Measurements from ENCODE around the gene HIP1R.

The HIP1R gene

DNA sequence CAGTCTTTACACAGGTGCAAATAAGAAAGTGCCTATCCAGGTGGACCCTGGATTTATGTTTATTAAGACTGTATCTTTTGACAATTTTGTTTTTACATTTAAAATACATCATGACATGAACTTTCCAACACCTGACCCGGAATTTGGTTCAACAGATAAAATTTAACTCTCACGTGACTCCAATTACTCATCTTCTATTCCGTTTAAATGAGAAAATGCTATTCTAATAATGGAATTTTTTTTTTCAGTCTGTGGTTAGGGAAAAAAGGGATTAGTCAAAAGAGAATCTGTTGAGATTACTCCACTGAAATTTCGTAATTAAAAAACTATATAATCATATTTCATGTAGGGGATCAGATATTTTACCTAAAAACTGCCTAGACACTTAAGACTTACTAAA is 49.6 kb downstream of the HIP1R start:
- no peak for TF ChIP-seq TCF12 (IDR thresholded peaks at IDR 0.05; ENCODE audit: low read depth)
- TF ChIP-seq, protein P1, sequence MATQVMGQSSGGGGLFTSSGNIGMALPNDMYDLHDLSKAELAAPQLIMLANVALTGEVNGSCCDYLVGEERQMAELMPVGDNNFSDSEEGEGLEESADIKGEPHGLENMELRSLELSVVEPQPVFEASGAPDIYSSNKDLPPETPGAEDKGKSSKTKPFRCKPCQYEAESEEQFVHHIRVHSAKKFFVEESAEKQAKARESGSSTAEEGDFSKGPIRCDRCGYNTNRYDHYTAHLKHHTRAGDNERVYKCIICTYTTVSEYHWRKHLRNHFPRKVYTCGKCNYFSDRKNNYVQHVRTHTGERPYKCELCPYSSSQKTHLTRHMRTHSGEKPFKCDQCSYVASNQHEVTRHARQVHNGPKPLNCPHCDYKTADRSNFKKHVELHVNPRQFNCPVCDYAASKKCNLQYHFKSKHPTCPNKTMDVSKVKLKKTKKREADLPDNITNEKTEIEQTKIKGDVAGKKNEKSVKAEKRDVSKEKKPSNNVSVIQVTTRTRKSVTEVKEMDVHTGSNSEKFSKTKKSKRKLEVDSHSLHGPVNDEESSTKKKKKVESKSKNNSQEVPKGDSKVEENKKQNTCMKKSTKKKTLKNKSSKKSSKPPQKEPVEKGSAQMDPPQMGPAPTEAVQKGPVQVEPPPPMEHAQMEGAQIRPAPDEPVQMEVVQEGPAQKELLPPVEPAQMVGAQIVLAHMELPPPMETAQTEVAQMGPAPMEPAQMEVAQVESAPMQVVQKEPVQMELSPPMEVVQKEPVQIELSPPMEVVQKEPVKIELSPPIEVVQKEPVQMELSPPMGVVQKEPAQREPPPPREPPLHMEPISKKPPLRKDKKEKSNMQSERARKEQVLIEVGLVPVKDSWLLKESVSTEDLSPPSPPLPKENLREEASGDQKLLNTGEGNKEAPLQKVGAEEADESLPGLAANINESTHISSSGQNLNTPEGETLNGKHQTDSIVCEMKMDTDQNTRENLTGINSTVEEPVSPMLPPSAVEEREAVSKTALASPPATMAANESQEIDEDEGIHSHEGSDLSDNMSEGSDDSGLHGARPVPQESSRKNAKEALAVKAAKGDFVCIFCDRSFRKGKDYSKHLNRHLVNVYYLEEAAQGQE (IDR thresholded peaks at IDR 0.05; ENCODE audit: low read depth), result no peak
- TF ChIP-seq EGR1 (IDR thresholded peaks at IDR 0.05), result no peak
- no peak for TF ChIP-seq TAF1 (IDR thresholded peaks at IDR 0.05; ENCODE audit: low read depth)
- no peak for TF ChIP-seq FOXM1 (IDR thresholded peaks at IDR 0.05; ENCODE audit: borderline replicate concordance, low read depth)
- TF ChIP-seq CREB1 (IDR thresholded peaks at IDR 0.05; ENCODE audit: low read depth), result no peak
- no peak for TF ChIP-seq ZBTB7A (IDR thresholded peaks at IDR 0.05; ENCODE audit: low read depth)
- TF ChIP-seq RAD21 (IDR thresholded peaks at IDR 0.05; ENCODE audit: low read depth), result no peak
- TF ChIP-seq EP300 (IDR thresholded peaks at IDR 0.05; ENCODE audit: borderline replicate concordance), result no peak
- no peak for TF ChIP-seq NFIC (IDR thresholded peaks at IDR 0.05)
- TF ChIP-seq, protein P2, sequence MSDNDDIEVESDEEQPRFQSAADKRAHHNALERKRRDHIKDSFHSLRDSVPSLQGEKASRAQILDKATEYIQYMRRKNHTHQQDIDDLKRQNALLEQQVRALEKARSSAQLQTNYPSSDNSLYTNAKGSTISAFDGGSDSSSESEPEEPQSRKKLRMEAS (IDR thresholded peaks at IDR 0.05), result no peak

DNA sequence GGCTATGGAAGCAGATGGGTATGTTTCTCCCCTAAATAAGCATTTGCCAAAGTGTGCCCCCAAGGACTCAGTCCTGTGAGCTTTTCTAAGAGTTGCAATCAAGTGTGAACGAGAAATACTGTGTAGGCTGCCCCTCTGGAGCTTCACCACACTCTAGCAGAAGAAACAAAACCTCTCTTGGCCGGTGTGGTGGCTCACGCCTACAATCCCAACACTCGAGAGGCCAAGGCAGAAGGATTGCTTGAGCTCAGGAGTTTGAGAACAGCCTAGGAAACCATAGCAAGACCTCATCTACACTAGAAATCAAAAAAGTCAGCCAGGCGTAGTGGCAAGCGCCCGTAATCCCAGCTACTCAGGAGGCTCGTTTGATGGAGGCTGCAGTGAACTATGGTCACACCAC is 50.9 kb downstream of the HIP1R start:
- TF ChIP-seq NFIC (IDR thresholded peaks at IDR 0.05), result no peak
- no peak for TF ChIP-seq CREB1 (IDR thresholded peaks at IDR 0.05; ENCODE audit: low read depth)
- TF ChIP-seq TAF1 (IDR thresholded peaks at IDR 0.05; ENCODE audit: low read depth), result no peak
- TF ChIP-seq TCF12 (IDR thresholded peaks at IDR 0.05; ENCODE audit: low read depth), result no peak
- no peak for TF ChIP-seq CEBPB (IDR thresholded peaks at IDR 0.05)
- TF ChIP-seq, protein P1 (IDR thresholded peaks at IDR 0.05; ENCODE audit: low read depth), result no peak
- TF ChIP-seq TEAD4 (IDR thresholded peaks at IDR 0.05), result no peak

GRCh38 chr12:122886851-122887818 is 51.9 kb downstream of the HIP1R start:
- TF ChIP-seq, protein P3, sequence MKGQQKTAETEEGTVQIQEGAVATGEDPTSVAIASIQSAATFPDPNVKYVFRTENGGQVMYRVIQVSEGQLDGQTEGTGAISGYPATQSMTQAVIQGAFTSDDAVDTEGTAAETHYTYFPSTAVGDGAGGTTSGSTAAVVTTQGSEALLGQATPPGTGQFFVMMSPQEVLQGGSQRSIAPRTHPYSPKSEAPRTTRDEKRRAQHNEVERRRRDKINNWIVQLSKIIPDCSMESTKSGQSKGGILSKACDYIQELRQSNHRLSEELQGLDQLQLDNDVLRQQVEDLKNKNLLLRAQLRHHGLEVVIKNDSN (IDR thresholded peaks at IDR 0.05), result no peak
- TF ChIP-seq EGR1 (IDR thresholded peaks at IDR 0.05), result no peak
- no peak for TF ChIP-seq NFIC (IDR thresholded peaks at IDR 0.05)
- TF ChIP-seq TAF1 (IDR thresholded peaks at IDR 0.05; ENCODE audit: low read depth), result no peak
- no peak for TF ChIP-seq EP300 (IDR thresholded peaks at IDR 0.05; ENCODE audit: borderline replicate concordance)

GRCh38 chr12:122887819-122888212 is 52.6 kb downstream of the HIP1R start:
- TF ChIP-seq EGR1 (IDR thresholded peaks at IDR 0.05) (no peak), EP300 (IDR thresholded peaks at IDR 0.05; ENCODE audit: borderline replicate concordance) (no peak), YY1 (IDR thresholded peaks at IDR 0.05; ENCODE audit: low read depth) (no peak), ZBTB7A (IDR thresholded peaks at IDR 0.05; ENCODE audit: low read depth) (no peak), RAD21 (IDR thresholded peaks at IDR 0.05; ENCODE audit: low read depth) (no peak), CEBPB (IDR thresholded peaks at IDR 0.05) (no peak), TAF1 (IDR thresholded peaks at IDR 0.05; ENCODE audit: low read depth) (no peak), TCF12 (IDR thresholded peaks at IDR 0.05; ENCODE audit: low read depth) (no peak), TEAD4 (IDR thresholded peaks at IDR 0.05) (no peak), NFIC (IDR thresholded peaks at IDR 0.05) (no peak), CREB1 (IDR thresholded peaks at IDR 0.05; ENCODE audit: low read depth) (no peak), FOXM1 (IDR thresholded peaks at IDR 0.05; ENCODE audit: borderline replicate concordance, low read depth) (no peak)
- TF ChIP-seq, protein P2 (IDR thresholded peaks at IDR 0.05), result no peak
- TF ChIP-seq, protein P1 (IDR thresholded peaks at IDR 0.05; ENCODE audit: low read depth), result no peak
- TF ChIP-seq, protein P3 (IDR thresholded peaks at IDR 0.05), result no peak

Measured in Ishikawa (cell line).